B cell (primary cell): ENCODE data around the gene CFAP54. TPM values are rescaled to one million over a fixed set of nuclear protein-coding genes. Genes with fewer than 3 reads are reported as not detected.
A peak's percentile ranks its signal among the peaks of the same experiment; 100 is the strongest.

Source experiments
- ATAC-seq: fragments of 200-7000 bp; cut with Tn5 transposase; one replicate; pipeline ENCODE4 v1.10.0; 2021; ENCODE audit warnings: low read depth, mild to moderate bottlenecking, moderate number of reproducible peaks, moderate library complexity
- CTCF ChIA-PET: fragments of 350-600 bp; sonication (Branson Sonifier 250); formaldehyde crosslinking; loops from one replicate; lab custom pipeline; 2021; ENCODE audit warnings: antibody characterized with exemption, inconsistent platforms; lab: Charles Lee
- POLR2A ChIA-PET: fragments of 350-600 bp; sonication (Branson Sonifier 250); formaldehyde crosslinking; loops from one replicate; lab custom pipeline; 2021; ENCODE audit warnings: antibody characterized with exemption; lab: Charles Lee
- DNase-seq: peaks from one replicate; pipeline ENCODE4 v3.0.0; 2013
- H2AFZ ChIP-seq: 2 replicates; pipeline ENCODE4 v1.6.1; 2012; ENCODE audit warnings: mild to moderate bottlenecking, low read depth, low read length; ENCODE audit not compliant: insufficient read depth, poor library complexity, severe bottlenecking
- H3K27ac ChIP-seq, 2 donors: 1 replicate in 1 of 2; 2 replicates in 1 of 2; pipeline ENCODE4 v1.5.1; 2012 to 2013; ENCODE audit warnings: low read length in 2 of 2, mild to moderate bottlenecking in 2 of 2, moderate library complexity in 1 of 2
- H3K27me3 ChIP-seq, 4 experiments: fragments of 200-600 bp in 1 of 4; sonication (generic) in 1 of 4; replicated peaks in 1 of 4; 1 replicate in 2 of 4; 2 replicates in 2 of 4; pipeline versions ENCODE4 v1.6.1 to v1.7.0; 2013 to 2016; ENCODE audit warnings: low read length in 3 of 4, mild to moderate bottlenecking in 2 of 4, mixed read lengths in 1 of 4, moderate library complexity in 1 of 4; ENCODE audit not compliant: insufficient read depth in 4 of 4, control insufficient read depth in 3 of 4; ENCODE audit errors: control extremely low read depth in 1 of 4
- H3K36me3 ChIP-seq, 2 experiments: replicated peaks in 1 of 2; 1 replicate in 1 of 2; 2 replicates in 1 of 2; pipeline versions ENCODE4 v1.6.1 to v1.7.1; 2013; ENCODE audit warnings: low read length in 1 of 2; ENCODE audit not compliant: insufficient read depth in 2 of 2, control insufficient read depth in 1 of 2; ENCODE audit errors: control extremely low read depth in 1 of 2, extremely low read depth in 1 of 2
- H3K4me1 ChIP-seq, 2 donors: fragments of 200-600 bp in 1 of 2; sonication (generic) in 1 of 2; 1 replicate in 1 of 2; 2 replicates in 1 of 2; pipeline versions ENCODE4 v1.5.1 to v1.6.1; 2013 to 2017; ENCODE audit warnings: low read length in 2 of 2; ENCODE audit not compliant: control insufficient read depth in 2 of 2, insufficient read depth in 2 of 2
- H3K4me2 ChIP-seq: replicated peaks from 2 replicates; pipeline ENCODE3; 2012; ENCODE audit warnings: mild to moderate bottlenecking, low read depth, low read length; ENCODE audit not compliant: poor library complexity, severe bottlenecking
- H3K4me3 ChIP-seq, 5 experiments: fragments of 200-600 bp in 1 of 5; sonication (generic) in 1 of 5; 1 replicate in 3 of 5; 2 replicates in 2 of 5; pipeline versions ENCODE4 v1.5.1 to v1.7.0; 2011 to 2016; ENCODE audit warnings: low read length in 4 of 5, mild to moderate bottlenecking in 4 of 5, low read depth in 2 of 5, control low read depth in 1 of 5, moderate library complexity in 1 of 5; ENCODE audit not compliant: insufficient read depth in 1 of 5; ENCODE audit errors: control extremely low read depth in 1 of 5, extremely low read depth in 1 of 5
- H3K79me2 ChIP-seq: fragments of 200-600 bp; sonication (generic); one replicate; pipeline ENCODE4 v1.6.0; 2016; ENCODE audit warnings: low read length; ENCODE audit not compliant: control insufficient read depth, insufficient read depth
- H3K9ac ChIP-seq: fragments of 200-600 bp; sonication (generic); 2 replicates; pipeline ENCODE4 v1.6.1; 2017; ENCODE audit warnings: mild to moderate bottlenecking, low read length, moderate library complexity
- H3K9me3 ChIP-seq, 3 donors: one replicate each; pipeline versions ENCODE4 v1.6.1 to v1.7.1; 2013; ENCODE audit warnings: low read length in 2 of 3; ENCODE audit not compliant: control insufficient read depth in 2 of 3, insufficient read depth in 1 of 3; ENCODE audit errors: control extremely low read depth in 1 of 3
- H4K20me1 ChIP-seq: 2 replicates; pipeline ENCODE4 v1.6.0; 2012; ENCODE audit warnings: mild to moderate bottlenecking, low read length; ENCODE audit not compliant: insufficient read depth, control insufficient read depth, poor library complexity, severe bottlenecking
- H3K27ac Mint-ChIP-seq: one replicate; pipeline ENCODE4 v1.8.0; 2021; ENCODE audit warnings: mixed read lengths
- H3K27me3 Mint-ChIP-seq: one replicate; pipeline ENCODE4 v1.8.0; 2021; ENCODE audit warnings: mixed read lengths
- H3K4me1 Mint-ChIP-seq: one replicate; pipeline ENCODE4 v1.8.0; 2021; ENCODE audit warnings: mixed read lengths
- H3K4me3 Mint-ChIP-seq: one replicate; pipeline ENCODE4 v1.8.0; 2021; ENCODE audit warnings: mixed read lengths
- H3K9me3 Mint-ChIP-seq: one replicate; pipeline ENCODE4 v1.8.0; 2022; ENCODE audit warnings: mixed read lengths; ENCODE audit not compliant: insufficient read depth
- CTCF ChIP-seq: fragments of 200-600 bp; IDR thresholded peaks from one replicate; pipeline ENCODE4 v1.8.0; 2022; ENCODE audit warnings: antibody characterized with exemption, mild to moderate bottlenecking
- EZH2 ChIP-seq: IDR thresholded peaks from 2 replicates; pipeline ENCODE4 v1.6.1; 2012; ENCODE audit warnings: borderline replicate concordance, low read depth, mild to moderate bottlenecking, moderate library complexity, low read length; ENCODE audit not compliant: insufficient read depth, poor library complexity, severe bottlenecking
- WGBS: methylation state at CpG from one replicate; pipeline ENCODE4 v1.1.5; 2013; ENCODE audit warnings: missing lambda C conversion rate; ENCODE audit not compliant: insufficient coverage; 5-methylcytosine and 5-hydroxymethylcytosine counted together
- intact Hi-C: fragments of 100-400 bp; cut with micrococcal nuclease; formaldehyde crosslinking; loops from one replicate; pipeline ENCODE4 v1.10.0; 2022
- polyA plus RNA-seq: library from polyadenylated mRNA; depleted of rRNA; stranded (reverse); fragments of >200 nt; gene quantifications from 2 replicates; pipeline ENCODE4 v1.2.3, GENCODE V29; 2012
- total RNA-seq, 2 donors: library from RNA; stranded (reverse); fragments of 120-200 nt in 1 of 2; gene quantifications; 1 replicate in 1 of 2; 2 replicates in 1 of 2; pipeline versions ENCODE4 v1.2.3 to v1.2.4, GENCODE V29; 2013 to 2022

Gene CFAP54
- total and polyA plus RNA-seq, 2 donors (not counting 1 experiment from before 2014, with no cell fraction given), result 0.12 to 0.76 TPM

GRCh38 chr12:96514328-96514727 is 25.0 kb downstream of the CFAP54 start:
- 40% methylated on average over 2 of the region's 3 CpGs for WGBS
- Histone ChIP-seq H4K20me1 (no peaks in the 10 kb centered on the region), H3K27ac (peak overlapping the region; percentile 29 to 56), H3K9ac (no peak overlapping the region), H3K4me1 (peaks cover 14 to 16% of the 10 kb centered on the region in 2 donors), H3K79me2 (no peaks in the 10 kb centered on the region), H3K27me3 (no peaks in the 10 kb centered on the region), H3K4me2 (peak overlapping the region; percentile 29), H2AFZ (peak overlapping the region; percentile 11), H3K36me3 (no peaks in the 10 kb centered on the region), H3K4me3 (no peak overlapping the region), H3K9me3 (no peaks in the 10 kb centered on the region)
- ATAC-seq (peak; percentile 85), DNase-seq (peak; percentile 74)
- H3K27ac Mint-ChIP-seq, result peak overlapping the region; percentile 74
- peak overlapping the region; percentile 29 for H3K4me3 Mint-ChIP-seq
- TF ChIP-seq EZH2 (no peak), CTCF (no peak)
- POLR2A ChIA-PET, result interaction anchor here (0.7 kb wide), 1 partner anchor 304 kb away, joined by 4 read pairs; no protein-coding TSS in a partner anchor
- no peaks in the 10 kb centered on the region for H3K27me3 Mint-ChIP-seq
- H3K4me1 Mint-ChIP-seq, result peaks cover 21% of the 10 kb centered on the region
- intact Hi-C loops, result loop anchor here (10.0 kb wide), 1 partner anchor 240 kb away; no protein-coding TSS in a partner anchor
- CTCF ChIA-PET, result interaction anchor here (1.3 to 5.9 kb wide), 6 partner anchors 10 to 454 kb away, joined by 3 to 69 read pairs (median 14); partner anchors contain the start of genes CDK17 and CFAP54
- H3K9me3 Mint-ChIP-seq, result no peaks in the 10 kb centered on the region
